ENCODE measurements around the gene FAXDC2. TPM values are rescaled to one million over a fixed set of nuclear protein-coding genes. Genes with fewer than 3 reads are reported as not detected.

Gene FAXDC2
- total RNA-seq, 2 donors from 2014 or later = 8.0 to 10.9 TPM

GRCh38 chr5:154780128-154780527 lies 70.3 kb downstream of the FAXDC2 start:
- H3K27ac ChIP-seq = peak overlapping the region in 2 of 4 donors; percentile 22 to 40
- DNase-seq (no peak), ATAC-seq (no peak)
- no peak overlapping the region for H3K4me3 ChIP-seq
- H3K27me3 ChIP-seq = no peaks in the 10 kb centered on the region
- TF ChIP-seq CTCF (IDR thresholded peaks at IDR 0.05) (no peak), POLR2A (IDR thresholded peaks at IDR 0.05) (no peak)
- WGBS, 2 donors = 53 to 64% methylated on average over 1 of the region's 1 CpG
- no peaks in the 10 kb centered on the region for H3K36me3 ChIP-seq (replicated peaks in 1 of 2; ENCODE audit: insufficient read depth in 1 of 2, low read depth in 2 of 2)
- H3K4me1 ChIP-seq = peaks cover 82% of the 10 kb centered on the region
- H3K9me3 ChIP-seq = no peaks in the 10 kb centered on the region
- intact Hi-C loops (cut with DNase I) = no loop called here

- 78% methylated on average over 4 of the region's 4 CpGs for WGBS, 2 donors
- H3K9me3 ChIP-seq = no peaks in the 10 kb centered on the region
- no peak for TF ChIP-seq CTCF (IDR thresholded peaks at IDR 0.05)
- no peak for TF ChIP-seq POLR2A (IDR thresholded peaks at IDR 0.05)
- intact Hi-C loops (cut with DNase I) = no loop called here
- peaks cover 82% of the 10 kb centered on the region for H3K4me1 ChIP-seq
- ATAC-seq = no peak
- DNase-seq = no peak
- no peaks in the 10 kb centered on the region for H3K27me3 ChIP-seq
- no peak overlapping the region for H3K4me3 ChIP-seq
- no peaks in the 10 kb centered on the region for H3K36me3 ChIP-seq (replicated peaks in 1 of 2; ENCODE audit: insufficient read depth in 1 of 2, low read depth in 2 of 2)
- H3K27ac ChIP-seq = peak overlapping the region in 1 of 4 donors; percentile 6
Observed at GRCh38 chr5:154779105-154779504, 71.3 kb downstream of the FAXDC2 start.

- DNase-seq = no peak
- no peak for ATAC-seq
- Histone ChIP-seq H3K9me3 (no peaks in the 10 kb centered on the region), H3K27me3 (no peaks in the 10 kb centered on the region), H3K27ac (peak overlapping the region in 1 of 4 donors; percentile 6), H3K36me3 (replicated peaks in 1 of 2; ENCODE audit: insufficient read depth in 1 of 2, low read depth in 2 of 2) (no peaks in the 10 kb centered on the region), H3K4me1 (peaks cover 82% of the 10 kb centered on the region), H3K4me3 (no peak overlapping the region)
- TF ChIP-seq CTCF (IDR thresholded peaks at IDR 0.05) (no peak), POLR2A (IDR thresholded peaks at IDR 0.05) (no peak)
- WGBS, 2 donors = 81 to 88% methylated on average over 2 of the region's 2 CpGs
- intact Hi-C loops (cut with DNase I) = no loop called here
Observed at GRCh38 chr5:154778534-154778933, 71.9 kb downstream of the FAXDC2 start.

GRCh38 chr5:154776167-154776566 lies 74.2 kb downstream of the FAXDC2 start:
- H3K4me3 ChIP-seq = no peak overlapping the region
- no peaks in the 10 kb centered on the region for H3K36me3 ChIP-seq (replicated peaks in 1 of 2; ENCODE audit: insufficient read depth in 1 of 2, low read depth in 2 of 2)
- intact Hi-C loops (cut with DNase I) = no loop called here
- H3K27ac ChIP-seq = peak overlapping the region in 1 of 4 donors; percentile 31
- H3K9me3 ChIP-seq = no peaks in the 10 kb centered on the region
- ATAC-seq (no peak), DNase-seq (no peak)
- 55 to 62% methylated on average over 1 of the region's 1 CpG for WGBS, 2 donors
- peaks cover 80% of the 10 kb centered on the region for H3K4me1 ChIP-seq
- TF ChIP-seq POLR2A (IDR thresholded peaks at IDR 0.05) (no peak), CTCF (IDR thresholded peaks at IDR 0.05) (no peak)
- no peaks in the 10 kb centered on the region for H3K27me3 ChIP-seq

DNA sequence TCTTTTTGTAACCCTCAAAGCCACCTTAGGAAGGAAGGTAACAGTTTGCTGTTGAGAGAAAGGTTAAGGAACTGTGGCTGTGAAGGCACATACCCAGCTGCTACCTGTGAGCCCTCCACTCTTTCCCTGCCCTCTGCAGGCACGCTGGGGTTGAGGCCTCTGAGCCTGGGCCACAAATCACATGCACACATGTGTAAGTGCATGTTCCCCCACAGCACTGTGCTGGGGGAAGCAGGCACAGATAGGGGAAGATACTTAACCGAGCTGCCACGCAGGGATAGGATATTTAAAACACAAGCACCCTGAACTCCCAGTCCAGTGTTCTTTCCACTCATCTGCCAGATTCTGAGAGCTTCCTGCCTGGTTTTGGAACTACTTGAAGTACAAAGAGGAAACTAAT lies 77.1 kb downstream of the FAXDC2 start:
- peaks cover 83% of the 10 kb centered on the region for H3K4me1 ChIP-seq
- intact Hi-C loops (cut with DNase I) = no loop called here
- H3K27me3 ChIP-seq = no peaks in the 10 kb centered on the region
- H3K9me3 ChIP-seq = no peaks in the 10 kb centered on the region
- DNase-seq (no peak), ATAC-seq (no peak)
- no peak overlapping the region for H3K4me3 ChIP-seq
- no peaks in the 10 kb centered on the region for H3K36me3 ChIP-seq (replicated peaks in 1 of 2; ENCODE audit: insufficient read depth in 1 of 2, low read depth in 2 of 2)
- H3K27ac ChIP-seq = peak overlapping the region in 1 of 4 donors; percentile 59
- 44 to 56% methylated on average over 3 of the region's 3 CpGs for WGBS, 2 donors
- TF ChIP-seq POLR2A (IDR thresholded peaks at IDR 0.05) (no peak), CTCF (IDR thresholded peaks at IDR 0.05) (no peak)

Measured in body of pancreas (tissue), 4 donors.